ENCODE data around the gene GDF9.

GRCh38 chr5:132812123-132812765 is 54.0 kb downstream of the GDF9 start:
- TF ChIP-seq POLR2A (IDR thresholded peaks at IDR 0.05; ENCODE audit: borderline replicate concordance, extremely low read depth, insufficient read depth, insufficient read length) (no peak), POLR2AphosphoS5 (IDR thresholded peaks at IDR 0.05; ENCODE audit: low read depth, low read length) (no peak), CTCF (IDR thresholded peaks at IDR 0.05 in 2 of 3, conservative IDR thresholded peaks at IDR 0.05 in 1 of 3; ENCODE audit: borderline replicate concordance in 1 of 3, insufficient read depth in 1 of 3, low read depth in 2 of 3, low read length in 2 of 3) (no peak)

Data from HCT116 (cell line).